ENCODE data around the gene MT1M.
"Not testable (repeated sequence)": the region's sequence is repeated elsewhere in the genome, so short reads cannot be mapped to it uniquely, and the experiment has no call there.

MT1M gene

DNA sequence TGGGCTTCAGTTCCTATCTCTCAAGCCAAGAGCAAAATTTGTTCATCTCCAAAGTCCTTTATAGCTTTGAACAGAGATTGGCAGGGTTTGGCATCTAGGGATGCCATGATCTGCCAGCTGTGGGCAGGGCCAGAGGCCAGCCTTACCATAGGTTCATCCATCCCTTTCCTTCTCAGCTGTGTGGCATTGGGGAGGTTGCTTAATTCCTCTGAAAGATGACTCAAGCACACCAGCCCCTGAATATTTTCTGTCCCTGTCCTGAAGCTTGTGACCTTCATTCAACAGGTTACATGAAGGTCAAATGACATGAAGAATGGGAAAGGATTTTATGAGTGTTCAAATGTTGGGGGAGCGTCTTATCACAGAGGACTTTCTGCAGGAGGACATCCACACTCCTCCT is 32.0 kb downstream of the MT1M start:
- no peaks in the 10 kb centered on the region for H3K36me3 ChIP-seq (ENCODE audit: control insufficient read depth in 2 of 2, insufficient read depth in 1 of 2, low read length in 2 of 2)
- TF ChIP-seq, protein P1, sequence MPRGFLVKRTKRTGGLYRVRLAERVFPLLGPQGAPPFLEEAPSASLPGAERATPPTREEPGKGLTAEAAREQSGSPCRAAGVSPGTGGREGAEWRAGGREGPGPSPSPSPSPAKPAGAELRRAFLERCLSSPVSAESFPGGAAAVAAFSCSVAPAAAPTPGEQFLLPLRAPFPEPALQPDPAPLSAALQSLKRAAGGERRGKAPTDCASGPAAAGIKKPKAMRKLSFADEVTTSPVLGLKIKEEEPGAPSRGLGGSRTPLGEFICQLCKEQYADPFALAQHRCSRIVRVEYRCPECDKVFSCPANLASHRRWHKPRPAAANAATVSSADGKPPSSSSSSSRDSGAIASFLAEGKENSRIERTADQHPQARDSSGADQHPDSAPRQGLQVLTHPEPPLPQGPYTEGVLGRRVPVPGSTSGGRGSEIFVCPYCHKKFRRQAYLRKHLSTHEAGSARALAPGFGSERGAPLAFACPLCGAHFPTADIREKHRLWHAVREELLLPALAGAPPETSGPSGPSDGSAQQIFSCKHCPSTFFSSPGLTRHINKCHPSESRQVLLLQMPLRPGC (tag by site-specific recombination; IDR thresholded peaks at IDR 0.05) = no peak
- TF ChIP-seq ZNF311 (tag by site-specific recombination; IDR thresholded peaks at IDR 0.05; ENCODE audit: borderline replicate concordance) (no peak), ZNF624 (tag by site-specific recombination; IDR thresholded peaks at IDR 0.05) (no peak), SCRT1 (tag by site-specific recombination; IDR thresholded peaks at IDR 0.05; ENCODE audit: borderline replicate concordance) (0 out of 2 replicates have a peak, but pooled peaks have one; percentile 32), KLF7 (tag by site-specific recombination; IDR thresholded peaks at IDR 0.05; ENCODE audit: borderline replicate concordance) (no peak), MEIS1 (CRISPR knock-in tag; IDR thresholded peaks at IDR 0.05; ENCODE audit: borderline replicate concordance) (no peak), SCRT2 (tag by site-specific recombination; IDR thresholded peaks at IDR 0.05) (peak; percentile 81), ZNF76 (tag by site-specific recombination; IDR thresholded peaks at IDR 0.05; ENCODE audit: borderline replicate concordance, low read depth) (no peak), ZNF677 (tag by site-specific recombination; IDR thresholded peaks at IDR 0.05) (no peak)
- TF ChIP-seq, protein P2, sequence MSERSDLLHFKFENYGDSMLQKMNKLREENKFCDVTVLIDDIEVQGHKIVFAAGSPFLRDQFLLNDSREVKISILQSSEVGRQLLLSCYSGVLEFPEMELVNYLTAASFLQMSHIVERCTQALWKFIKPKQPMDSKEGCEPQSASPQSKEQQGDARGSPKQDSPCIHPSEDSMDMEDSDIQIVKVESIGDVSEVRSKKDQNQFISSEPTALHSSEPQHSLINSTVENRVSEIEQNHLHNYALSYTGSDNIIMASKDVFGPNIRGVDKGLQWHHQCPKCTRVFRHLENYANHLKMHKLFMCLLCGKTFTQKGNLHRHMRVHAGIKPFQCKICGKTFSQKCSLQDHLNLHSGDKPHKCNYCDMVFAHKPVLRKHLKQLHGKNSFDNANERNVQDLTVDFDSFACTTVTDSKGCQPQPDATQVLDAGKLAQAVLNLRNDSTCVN (tag by site-specific recombination; optimal IDR thresholded peaks at IDR 0.05) = no peak
- POLR2A ChIA-PET = no interaction called here
- no peak overlapping the region for H3K4me3 ChIP-seq (ENCODE audit: low read depth, low read length)
- H3K27ac ChIP-seq (ENCODE audit: extremely low read depth, low read depth, low read length) = no peak overlapping the region
- no peaks in the 10 kb centered on the region; the same call in 1 of the 2 replicates for H3K4me1 ChIP-seq (ENCODE audit: control insufficient read depth, insufficient read depth, low read length)
- CTCF ChIA-PET = no interaction called here
- no peaks in the 10 kb centered on the region for H3K9me3 ChIP-seq (ENCODE audit: control insufficient read depth, insufficient read depth, low read depth, low read length)

DNA sequence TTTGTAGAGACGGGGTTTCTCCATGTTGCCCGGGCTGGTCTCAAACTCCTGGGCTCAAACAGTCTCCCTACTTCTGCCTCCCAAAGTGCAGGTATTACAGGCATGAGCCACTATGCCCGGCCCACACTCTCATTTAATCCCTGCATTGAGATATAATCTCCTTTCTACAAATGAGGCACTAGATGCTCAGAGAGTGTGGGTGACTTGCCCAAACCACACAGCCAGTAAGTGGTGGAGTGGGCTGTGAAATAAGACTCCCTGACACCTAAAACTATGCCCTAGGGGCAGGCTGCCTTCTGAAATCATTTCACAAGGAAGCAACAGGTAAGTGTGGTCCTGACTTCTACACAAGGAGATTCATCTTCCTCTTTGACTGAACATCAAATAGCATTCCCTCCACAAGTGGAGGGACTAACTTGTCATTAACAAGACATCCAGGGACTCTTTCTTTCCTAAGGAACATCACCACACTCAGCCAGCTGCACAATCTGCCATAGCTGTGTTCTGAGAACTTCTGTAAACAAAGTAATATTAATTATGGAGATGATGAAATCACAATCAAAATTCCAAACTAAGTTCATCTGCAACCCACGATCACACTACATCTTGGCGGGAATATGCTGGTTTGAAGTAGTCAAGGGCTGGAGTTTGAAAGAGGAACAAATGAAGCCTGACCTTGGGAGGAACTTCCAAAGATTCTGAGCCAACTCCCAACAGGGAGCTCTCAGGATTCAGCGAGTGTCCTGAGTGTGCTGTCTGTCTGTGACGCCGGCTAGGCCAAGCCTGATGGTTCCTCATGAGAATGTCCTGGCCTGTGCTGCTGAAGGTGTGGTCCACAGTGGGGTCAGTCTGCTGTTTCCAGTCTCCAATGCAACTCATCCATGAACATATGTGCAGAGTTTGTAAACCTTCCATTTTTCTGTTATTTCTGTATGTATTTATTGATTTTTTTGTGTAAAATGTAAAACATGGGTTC is 33.1 kb downstream of the MT1M start:
- H3K9me3 ChIP-seq (ENCODE audit: control insufficient read depth, insufficient read depth, low read depth, low read length); H3K36me3 ChIP-seq (ENCODE audit: control insufficient read depth in 2 of 2, insufficient read depth in 1 of 2, low read length in 2 of 2); H3K27ac ChIP-seq (ENCODE audit: extremely low read depth, low read depth, low read length); POLR2A ChIA-PET; CTCF ChIA-PET; H3K4me1 ChIP-seq (ENCODE audit: control insufficient read depth, insufficient read depth, low read length); H3K4me3 ChIP-seq (ENCODE audit: low read depth, low read length): not testable (repeated sequence)
- TF ChIP-seq SCRT2 (tag by site-specific recombination; IDR thresholded peaks at IDR 0.05) (peak; percentile 80), EGR2 (tag by site-specific recombination; IDR thresholded peaks at IDR 0.05; ENCODE audit: low read depth) (peak; percentile 91), ZFHX2 (tag by site-specific recombination; conservative IDR thresholded peaks at IDR 0.05) (peak; percentile 78)

DNA sequence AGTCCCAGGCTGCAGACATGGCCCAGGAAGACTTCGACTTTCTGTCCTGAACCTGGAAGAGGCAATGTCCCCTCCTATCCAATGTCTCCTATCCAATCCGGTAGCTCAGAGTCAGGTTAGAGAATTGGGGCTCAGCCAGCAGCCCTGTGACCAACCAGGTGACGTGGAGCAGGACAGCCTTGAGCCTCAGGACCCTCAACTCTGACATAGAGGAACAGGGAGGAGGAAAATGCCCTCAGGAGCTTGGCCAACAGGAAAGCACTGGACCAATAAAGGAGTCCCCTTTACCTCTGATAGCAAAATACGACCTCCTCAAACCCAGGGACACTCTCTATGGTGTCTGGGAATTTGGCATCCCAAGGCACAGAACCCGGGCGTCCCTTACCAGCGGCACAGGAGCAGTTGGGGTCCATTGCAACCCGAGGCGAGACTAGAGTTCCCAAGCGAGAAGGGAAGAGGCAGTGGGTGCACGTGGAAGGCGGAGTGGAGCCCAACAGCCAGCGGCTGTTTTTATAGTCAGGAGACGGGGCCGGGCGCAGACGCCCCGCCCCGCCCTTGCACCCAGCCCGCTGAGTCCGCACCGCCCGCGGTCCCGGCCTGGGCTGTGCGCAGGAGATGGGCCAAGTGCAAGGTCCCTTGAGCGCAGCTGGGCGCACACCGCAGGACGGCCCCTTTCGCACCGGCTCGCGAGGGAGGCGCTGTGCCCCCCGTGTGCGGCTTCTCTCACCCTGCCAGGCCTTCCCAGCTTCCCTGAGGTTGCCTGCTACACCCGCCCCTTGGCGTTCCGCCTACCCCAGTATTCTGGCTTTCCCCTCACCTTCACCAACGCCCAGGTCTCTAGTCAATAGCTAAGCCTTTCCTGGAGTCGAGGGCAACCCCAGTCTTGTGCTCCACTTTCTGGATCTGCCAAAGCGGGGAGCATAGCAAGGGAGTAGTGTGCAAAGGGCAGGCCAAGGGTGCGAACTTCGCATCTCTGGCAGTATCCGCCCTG is 35.4 kb downstream of the MT1M start, which contains the start of gene MT1G:
TSS of gene MT1G (minus strand) at position 485 of the 991 bp plus-strand sequence. CDS start at position 413, 72 bp downstream.
- Histone ChIP-seq H3K36me3 (ENCODE audit: control insufficient read depth in 2 of 2, insufficient read depth in 1 of 2, low read length in 2 of 2) (no peaks in the 10 kb centered on the region), H3K4me1 (ENCODE audit: control insufficient read depth, insufficient read depth, low read length) (no peaks in the 10 kb centered on the region), H3K27ac (ENCODE audit: extremely low read depth, low read depth, low read length) (no peak within 1 kb of the TSS), H3K9me3 (ENCODE audit: control insufficient read depth, insufficient read depth, low read depth, low read length) (no peaks in the 10 kb centered on the region), H3K4me3 (ENCODE audit: low read depth, low read length) (no peak within 1 kb of the TSS)
- CTCF ChIA-PET = interaction anchor here (1.0 kb wide), 1 partner anchor 91 kb away, joined by 3 read pairs; no protein-coding TSS in a partner anchor
- POLR2A ChIA-PET = no interaction called here
- no peak for TF ChIP-seq ZNF785 (tag by site-specific recombination; IDR thresholded peaks at IDR 0.05)
- no peak for TF ChIP-seq ZNF169 (tag by site-specific recombination; IDR thresholded peaks at IDR 0.05)
- TF ChIP-seq ZNF707 (tag by site-specific recombination; IDR thresholded peaks at IDR 0.05) = no peak
- TF ChIP-seq, protein P3, sequence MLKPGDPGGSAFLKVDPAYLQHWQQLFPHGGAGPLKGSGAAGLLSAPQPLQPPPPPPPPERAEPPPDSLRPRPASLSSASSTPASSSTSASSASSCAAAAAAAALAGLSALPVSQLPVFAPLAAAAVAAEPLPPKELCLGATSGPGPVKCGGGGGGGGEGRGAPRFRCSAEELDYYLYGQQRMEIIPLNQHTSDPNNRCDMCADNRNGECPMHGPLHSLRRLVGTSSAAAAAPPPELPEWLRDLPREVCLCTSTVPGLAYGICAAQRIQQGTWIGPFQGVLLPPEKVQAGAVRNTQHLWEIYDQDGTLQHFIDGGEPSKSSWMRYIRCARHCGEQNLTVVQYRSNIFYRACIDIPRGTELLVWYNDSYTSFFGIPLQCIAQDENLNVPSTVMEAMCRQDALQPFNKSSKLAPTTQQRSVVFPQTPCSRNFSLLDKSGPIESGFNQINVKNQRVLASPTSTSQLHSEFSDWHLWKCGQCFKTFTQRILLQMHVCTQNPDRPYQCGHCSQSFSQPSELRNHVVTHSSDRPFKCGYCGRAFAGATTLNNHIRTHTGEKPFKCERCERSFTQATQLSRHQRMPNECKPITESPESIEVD (tag by site-specific recombination; IDR thresholded peaks at IDR 0.05) = no peak
- no peak for TF ChIP-seq ZFP3 (tag by site-specific recombination; IDR thresholded peaks at IDR 0.05; ENCODE audit: low read depth)
- no peak for TF ChIP-seq ZNF585B (tag by site-specific recombination; IDR thresholded peaks at IDR 0.05)
- TF ChIP-seq GLIS2 (tag by site-specific recombination; IDR thresholded peaks at IDR 0.05) = no peak
- TF ChIP-seq, protein P4, sequence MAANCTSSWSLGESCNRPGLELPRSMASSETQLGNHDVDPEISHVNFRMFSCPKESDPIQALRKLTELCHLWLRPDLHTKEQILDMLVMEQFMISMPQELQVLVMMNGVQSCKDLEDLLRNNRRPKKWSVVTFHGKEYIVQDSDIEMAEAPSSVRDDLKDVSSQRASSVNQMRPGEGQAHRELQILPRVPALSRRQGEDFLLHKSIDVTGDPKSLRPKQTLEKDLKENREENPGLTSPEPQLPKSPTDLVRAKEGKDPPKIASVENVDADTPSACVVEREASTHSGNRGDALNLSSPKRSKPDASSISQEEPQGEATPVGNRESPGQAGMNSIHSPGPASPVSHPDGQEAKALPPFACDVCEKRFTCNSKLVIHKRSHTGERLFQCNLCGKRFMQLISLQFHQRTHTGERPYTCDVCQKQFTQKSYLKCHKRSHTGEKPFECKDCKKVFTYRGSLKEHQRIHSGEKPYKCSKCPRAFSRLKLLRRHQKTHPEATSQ (tag by site-specific recombination; IDR thresholded peaks at IDR 0.05) = no peak
- no peak for TF ChIP-seq PRDM1 (tag by site-specific recombination; IDR thresholded peaks at IDR 0.05)
- no peak for TF ChIP-seq ZNF248 (tag by site-specific recombination; IDR thresholded peaks at IDR 0.05)
- TF ChIP-seq ZNF114 (tag by site-specific recombination; IDR thresholded peaks at IDR 0.05) = no peak
